IMR-90 (cell line): ENCODE data around the gene LRTM1. TPM values are rescaled to one million over a fixed set of nuclear protein-coding genes. Genes with fewer than 3 reads are reported as not detected.

Experiments used
- ATAC-seq: fragments of 200-7000 bp; cut with Tn5 transposase; 2 replicates; pipeline ENCODE4 v1.9.1; 2020; ENCODE audit warnings: low read depth, mild to moderate bottlenecking, moderate library complexity
- BruUV-seq: library from RNA; stranded (reverse); fragments of 400-500 nt; replicated peaks from 2 replicates; lab custom pipeline; 2021; lab: Mats Ljungman, UMichigan
- CTCF ChIA-PET: fragments of 300-600 bp; formaldehyde crosslinking; extraction: SDS; loops from one replicate; lab custom pipeline; 2021; ENCODE audit warnings: antibody characterized with exemption; lab: Yijun Ruan, JAX
- POLR2A ChIA-PET: fragments of 300-600 bp; sonication (Branson Sonifier 250); formaldehyde crosslinking; loops from one replicate; lab custom pipeline; 2022; ENCODE audit warnings: antibody characterized with exemption; ENCODE audit not compliant: unreplicated experiment; lab: Charles Lee
- DNase-seq: peaks from one replicate; pipeline ENCODE4 v3.0.0; 2013
- H2AFZ ChIP-seq: replicated peaks from 2 replicates; pipeline ENCODE3; 2013; ENCODE audit warnings: low read length, mild to moderate bottlenecking; ENCODE audit not compliant: poor library complexity
- H2AK5ac ChIP-seq: 2 replicates; pipeline ENCODE4 v1.6.1; 2013; ENCODE audit warnings: low read depth, low read length, inconsistent platforms
- H2AK9ac ChIP-seq: replicated peaks from 2 replicates; pipeline ENCODE3; 2013; ENCODE audit warnings: mild to moderate bottlenecking, low read depth, low read length, moderate library complexity; ENCODE audit not compliant: poor library complexity
- H2BK120ac ChIP-seq: 2 replicates; pipeline ENCODE4 v1.6.1; 2013; ENCODE audit warnings: low read depth, low read length, inconsistent platforms
- H2BK15ac ChIP-seq: 3 replicates; pipeline ENCODE4 v1.6.1; 2013; ENCODE audit warnings: low read depth, low read length, inconsistent platforms
- H2BK20ac ChIP-seq: 2 replicates; pipeline ENCODE4 v1.6.1; 2013; ENCODE audit warnings: low read depth, mild to moderate bottlenecking, inconsistent platforms, low read length, moderate library complexity
- H2BK5ac ChIP-seq: 2 replicates; pipeline ENCODE4 v1.6.1; 2013; ENCODE audit warnings: mild to moderate bottlenecking, low read depth, low read length, inconsistent platforms; ENCODE audit not compliant: poor library complexity, severe bottlenecking
- H3K14ac ChIP-seq: replicated peaks from 2 replicates; pipeline ENCODE4 v1.6.1; 2013; ENCODE audit warnings: low read depth, low read length, inconsistent platforms
- H3K18ac ChIP-seq: 2 replicates; pipeline ENCODE4 v1.6.1; 2013; ENCODE audit warnings: low read depth, low read length, control low read depth
- H3K23ac ChIP-seq: 2 replicates; pipeline ENCODE4 v1.6.1; 2013; ENCODE audit warnings: low read depth, low read length, inconsistent platforms
- H3K27ac ChIP-seq: 2 replicates; pipeline ENCODE4 v1.5.1; 2013; ENCODE audit warnings: mild to moderate bottlenecking, control low read depth, low read length; ENCODE audit not compliant: insufficient read depth
- H3K27me3 ChIP-seq: 2 replicates; pipeline ENCODE4 v1.6.1; 2013; ENCODE audit warnings: low read length; ENCODE audit not compliant: control insufficient read depth, insufficient read depth
- H3K36me3 ChIP-seq: 2 replicates; pipeline ENCODE4 v1.6.1; 2013; ENCODE audit warnings: low read length, mixed read lengths; ENCODE audit not compliant: control insufficient read depth, insufficient read depth
- H3K4ac ChIP-seq: 2 replicates; pipeline ENCODE4 v1.6.1; 2013; ENCODE audit warnings: low read depth, low read length, inconsistent platforms
- H3K4me1 ChIP-seq: 2 replicates; pipeline ENCODE4 v1.6.1; 2013; ENCODE audit warnings: low read length, mixed read lengths; ENCODE audit not compliant: control insufficient read depth, insufficient read depth
- H3K4me2 ChIP-seq: 2 replicates; pipeline ENCODE4 v1.6.1; 2013; ENCODE audit warnings: low read depth, mild to moderate bottlenecking, control low read depth, low read length, moderate library complexity
- H3K4me3 ChIP-seq: 2 replicates; pipeline ENCODE4 v1.5.1; 2013; ENCODE audit warnings: low read depth, mild to moderate bottlenecking, control low read depth, low read length, moderate library complexity; ENCODE audit not compliant: insufficient read depth
- H3K56ac ChIP-seq: 2 replicates; pipeline ENCODE4 v1.6.1; 2013; ENCODE audit warnings: low read length, inconsistent platforms; ENCODE audit not compliant: insufficient read depth; ENCODE audit errors: extremely low read depth
- H3K79me1 ChIP-seq, 2 experiments: 2 replicates each; pipeline ENCODE4 v1.6.1; 2013; ENCODE audit warnings: low read length in 2 of 2, inconsistent platforms in 1 of 2, low read depth in 1 of 2
- H3K9ac ChIP-seq: 2 replicates; pipeline ENCODE4 v1.6.1; 2013; ENCODE audit warnings: low read depth, low read length, control low read depth
- H3K9me1 ChIP-seq: 2 replicates; pipeline ENCODE4 v1.6.1; 2013; ENCODE audit warnings: low read length, inconsistent platforms; ENCODE audit not compliant: insufficient read depth
- H3K9me3 ChIP-seq: 2 replicates; pipeline ENCODE4 v1.6.1; 2013; ENCODE audit warnings: low read length; ENCODE audit not compliant: control insufficient read depth, insufficient read depth
- H4K20me1 ChIP-seq: 2 replicates; pipeline ENCODE4 v1.6.1; 2013; ENCODE audit warnings: low read length, inconsistent platforms; ENCODE audit not compliant: insufficient read depth
- H4K5ac ChIP-seq: 2 replicates; pipeline ENCODE4 v1.6.1; 2013; ENCODE audit warnings: mild to moderate bottlenecking, low read depth, low read length, control low read depth
- H4K8ac ChIP-seq, 2 experiments: 2 replicates each; pipeline ENCODE4 v1.6.1; 2013; ENCODE audit warnings: low read depth in 2 of 2, low read length in 2 of 2, control low read depth in 1 of 2, inconsistent platforms in 1 of 2
- H4K91ac ChIP-seq: 2 replicates; pipeline ENCODE4 v1.6.1; 2013; ENCODE audit warnings: low read depth, low read length, inconsistent platforms; ENCODE audit not compliant: insufficient read depth
- BHLHE40 ChIP-seq: fragments of 150-350 bp; IDR thresholded peaks from 2 replicates; pipeline ENCODE4 v1.6.1; 2016; ENCODE audit warnings: mild to moderate bottlenecking, low read depth, low read length
- CEBPB ChIP-seq: IDR thresholded peaks from 2 replicates; pipeline ENCODE4 v1.6.1; 2012; ENCODE audit warnings: low read depth, low read length, improper control_type of control experiment
- CHD1 ChIP-seq: IDR thresholded peaks from 2 replicates; pipeline ENCODE4 v1.6.1; 2012; ENCODE audit warnings: low read depth, low read length, improper control_type of control experiment
- CTCF ChIP-seq: conservative IDR thresholded peaks from 2 replicates; pipeline ENCODE4 v1.5.1; 2012; ENCODE audit warnings: mild to moderate bottlenecking, low read depth, low read length, improper control_type of control experiment
- ELK1 ChIP-seq: fragments of 150-350 bp; IDR thresholded peaks from 2 replicates; pipeline ENCODE4 v1.6.1; 2016; ENCODE audit warnings: low read depth, mild to moderate bottlenecking, low read length, moderate library complexity, borderline replicate concordance
- FOS ChIP-seq: fragments of 150-350 bp; IDR thresholded peaks from 2 replicates; pipeline ENCODE4 v1.6.1; 2016; ENCODE audit warnings: low read depth, low read length
- MAFK ChIP-seq: IDR thresholded peaks from 2 replicates; pipeline ENCODE4 v1.6.1; 2012; ENCODE audit warnings: low read depth, low read length, improper control_type of control experiment
- MAZ ChIP-seq: IDR thresholded peaks from 2 replicates; pipeline ENCODE4 v1.6.1; 2012; ENCODE audit warnings: low read depth, mild to moderate bottlenecking, low read length, improper control_type of control experiment, moderate library complexity, borderline replicate concordance
- NFE2L2 ChIP-seq: fragments of 150-350 bp; IDR thresholded peaks from 2 replicates; pipeline ENCODE4 v1.6.1; 2016; ENCODE audit warnings: low read depth, mild to moderate bottlenecking, low read length
- POLR2A ChIP-seq: IDR thresholded peaks from 2 replicates; pipeline ENCODE4 v1.6.1; 2012; ENCODE audit warnings: mild to moderate bottlenecking, low read depth, low read length
- RAD21 ChIP-seq: IDR thresholded peaks from 2 replicates; pipeline ENCODE4 v1.6.1; 2012; ENCODE audit warnings: low read length, improper control_type of control experiment
- RCOR1 ChIP-seq: IDR thresholded peaks from 2 replicates; pipeline ENCODE4 v1.6.1; 2012; ENCODE audit warnings: mild to moderate bottlenecking, low read length, improper control_type of control experiment; ENCODE audit not compliant: insufficient replicate concordance
- RFX5 ChIP-seq: IDR thresholded peaks from 2 replicates; pipeline ENCODE4 v1.8.0; 2012; ENCODE audit warnings: low read depth, mild to moderate bottlenecking, low read length, moderate library complexity
- SMC3 ChIP-seq: fragments of 150-350 bp; IDR thresholded peaks from 2 replicates; pipeline ENCODE4 v1.6.1; 2016; ENCODE audit warnings: low read depth, mild to moderate bottlenecking, antibody characterized with exemption, low read length, moderate library complexity
- USF2 ChIP-seq: fragments of 150-350 bp; IDR thresholded peaks from 2 replicates; pipeline ENCODE4 v1.6.1; 2017; ENCODE audit warnings: mild to moderate bottlenecking, antibody characterized with exemption, low read length, low read depth
- WGBS, 2 experiments: methylation state at CpG; one replicate each; pipeline versions ENCODE4 v1.1.5 to v1.1.7; 2013; ENCODE audit warnings: missing lambda C conversion rate in 2 of 2; ENCODE audit not compliant: insufficient read length in 1 of 2; ENCODE audit errors: extremely low coverage in 2 of 2; 5-methylcytosine and 5-hydroxymethylcytosine counted together
- dilution Hi-C: fragments of 300-500 bp; cut with HindIII; formaldehyde crosslinking; loops from one replicate; pipeline ENCODE4 v1.14.3; 2018; ENCODE audit warnings: low sequenced_read_pairs; ENCODE audit not compliant: unreplicated experiment
- in situ Hi-C: fragments of 300-500 bp; cut with MboI; formaldehyde crosslinking; loops from 3 replicates; pipeline ENCODE4 v1.14.3; 2019; ENCODE audit warnings: low sequenced_read_pairs, inconsistent platforms, mixed read lengths
- intact Hi-C: fragments of 100-400 bp; cut with micrococcal nuclease; formaldehyde crosslinking; loops from 2 replicates; pipeline ENCODE4 v1.10.0; 2022
- polyA plus RNA-seq, 3 experiments: library from polyadenylated mRNA; depleted of rRNA; stranded (reverse); fragments of >200 nt; gene quantifications; 2 replicates each; pipeline ENCODE4 v1.2.3, GENCODE V29; 2012; ENCODE audit warnings: low replicate concordance in 1 of 3
- total RNA-seq: library from RNA; depleted of rRNA; stranded (reverse); fragments of >200 nt; gene quantifications from 2 replicates; pipeline ENCODE4 v1.2.3, GENCODE V29; 2012

The LRTM1 gene
- total and polyA plus RNA-seq, 2 of the 4 experiments (the other 2 are of a cell fraction), result not detected

GRCh38 chr3:54954022-54954421, 26.2 kb upstream of the LRTM1 start:
- ChIA-PET CTCF (interaction anchor here (1.0 kb wide), 1 partner anchor 213 kb away, joined by 3 read pairs; no protein-coding TSS in a partner anchor), POLR2A (interaction anchor here (0.6 kb wide), 1 partner anchor 87 kb away, joined by 4 read pairs; no protein-coding TSS in a partner anchor)
- Histone ChIP-seq H4K8ac (peak overlapping the region; percentile 79), H4K5ac (peak overlapping the region; percentile 97), H3K9me3 (no peaks in the 10 kb centered on the region), H3K4me2 (peak overlapping the region; percentile 32), H3K56ac (peak overlapping the region; percentile 93; the same call in 1 of the 2 replicates), H4K91ac (peak overlapping the region; percentile 98), H2BK15ac (peak overlapping the region; percentile 97), H3K27ac (peak overlapping the region; percentile 81), H3K4me3 (no peak overlapping the region), H4K20me1 (no peaks in the 10 kb centered on the region), H3K4me1 (peaks cover 19% of the 10 kb centered on the region), H2AK5ac (peak overlapping the region; percentile 98), H3K36me3 (no peaks in the 10 kb centered on the region), H2AFZ (peak overlapping the region; percentile 72), H2AK9ac (peak overlapping the region; percentile 87), H3K27me3 (no peaks in the 10 kb centered on the region), H3K18ac (peak overlapping the region; percentile 92), H3K79me1 (peaks cover 5 to 25% of the 10 kb centered on the region in 2 experiments; a peak in 3 of 4 replicates), H2BK120ac (peak overlapping the region; percentile 98), H3K9ac (peak overlapping the region; percentile 64), H3K4ac (peak overlapping the region; percentile 97), H3K23ac (peak overlapping the region; percentile 93), H3K9me1 (peaks cover 28% of the 10 kb centered on the region), H2BK5ac (peak overlapping the region; percentile 92), H2BK20ac (peak overlapping the region; percentile 96), H3K14ac (peak overlapping the region; percentile 95)
- ATAC-seq, result peak; percentile 70
- intact Hi-C loops, result loop anchor here (2.0 to 5.0 kb wide), 6 partner anchors 45 to 943 kb away; no protein-coding TSS in a partner anchor
- dilution Hi-C loops, result no loop called here
- in situ Hi-C loops, result loop anchor here (5.0 kb wide), 2 partner anchors 213 to 528 kb away; no protein-coding TSS in a partner anchor
- 20% methylated on average over 3 of the region's 5 CpGs; no CpG with 5 or more reads in 1 of the 2 experiments for WGBS, 2 experiments
- peak; percentile 92 for DNase-seq
- BruUV-seq, result no TSS peak
- TF ChIP-seq RFX5 (no peak), NFE2L2 (no peak), SMC3 (peak; percentile 29; the same call in 1 of the 2 replicates), FOS (peak; percentile 65), RAD21 (peak; percentile 36), CEBPB (no peak), CHD1 (no peak), MAZ (no peak), MAFK (no peak), CTCF (peak; percentile 21; the same call in 1 of the 2 replicates), RCOR1 (peak; percentile 64), BHLHE40 (0 out of 2 replicates have a peak, but pooled peaks have one; percentile 32), ELK1 (no peak), POLR2A (no peak), USF2 (no peak)
